GM18505 (cell line): ENCODE measurements around the gene MAP1LC3B2.

Source experiments
- ATAC-seq: cut with Tn5 transposase; IDR thresholded peaks from one replicate; pipeline ENCODE4 v1.9.1; 2021; ENCODE audit not compliant: unreplicated experiment
- POLR2A ChIP-seq: IDR thresholded peaks from 4 replicates; pipeline ENCODE4 v1.6.1; 2011; ENCODE audit warnings: borderline replicate concordance; ENCODE audit not compliant: insufficient read depth, insufficient read length; ENCODE audit errors: extremely low read depth

MAP1LC3B2 gene

DNA sequence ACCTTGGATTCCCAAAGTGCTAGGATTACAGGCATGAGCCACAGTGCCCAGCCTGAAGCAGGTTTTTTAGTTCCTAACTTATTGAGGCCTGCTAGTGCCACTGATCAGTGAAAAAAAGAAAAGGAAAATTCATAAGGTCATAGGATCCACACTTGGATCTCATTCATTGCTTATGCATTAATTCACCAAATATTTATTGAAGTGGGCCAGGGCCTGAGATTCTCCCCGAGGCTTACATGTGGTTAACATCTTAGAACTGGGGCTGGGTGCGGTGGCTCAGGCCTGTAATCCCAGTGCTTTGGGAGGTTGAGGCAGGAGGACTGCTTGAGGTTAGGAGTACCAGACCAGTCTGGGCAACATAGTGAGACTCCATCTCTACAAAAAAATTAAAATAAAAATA, 29.5 kb upstream of the MAP1LC3B2 start:
- no peak for TF ChIP-seq POLR2A

DNA sequence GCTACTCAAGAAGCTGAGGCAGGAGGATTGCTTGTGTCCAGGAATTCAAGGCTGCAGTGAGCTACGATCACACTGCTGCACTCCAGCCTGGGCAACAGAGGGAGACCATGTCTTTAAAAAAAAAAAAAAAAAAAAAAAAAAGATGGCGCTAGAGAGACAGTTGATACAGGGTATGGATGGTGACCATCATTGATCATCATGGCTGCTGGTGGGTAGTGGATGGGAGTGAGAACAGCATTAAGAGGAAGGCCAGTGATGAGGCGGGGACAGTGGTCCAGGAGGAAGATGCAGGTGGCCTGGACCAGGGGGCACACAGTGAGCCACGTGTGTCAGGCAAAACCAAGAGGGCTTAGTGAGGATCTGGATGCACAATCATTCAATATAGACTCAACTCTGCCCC, 26.8 kb upstream of the MAP1LC3B2 start:
- no peak for ATAC-seq

More for the DNA sequence above, 29.5 kb upstream of the MAP1LC3B2 start:
- no peak for ATAC-seq

DNA sequence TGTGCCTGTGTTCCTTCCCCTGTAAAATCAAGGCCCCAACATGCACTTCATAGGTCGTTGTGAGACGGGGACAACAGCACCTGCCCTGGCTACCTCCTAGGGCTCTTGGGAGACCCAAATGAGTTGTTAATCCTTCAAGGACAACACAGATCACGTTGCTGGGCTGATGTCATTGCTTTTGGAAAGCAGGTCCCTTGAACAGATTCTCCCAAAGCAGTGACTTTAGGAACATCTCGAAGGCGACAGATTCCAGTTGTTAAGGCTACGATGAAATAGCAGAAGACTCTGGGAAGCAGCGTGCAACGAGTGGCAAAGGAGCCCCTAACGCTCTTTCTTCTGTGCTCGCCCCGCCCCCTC, 26.2 kb upstream of the MAP1LC3B2 start:
- no peak for ATAC-seq
- no peak for TF ChIP-seq POLR2A

More for the DNA sequence above, 26.8 kb upstream of the MAP1LC3B2 start:
- TF ChIP-seq POLR2A: no peak

DNA sequence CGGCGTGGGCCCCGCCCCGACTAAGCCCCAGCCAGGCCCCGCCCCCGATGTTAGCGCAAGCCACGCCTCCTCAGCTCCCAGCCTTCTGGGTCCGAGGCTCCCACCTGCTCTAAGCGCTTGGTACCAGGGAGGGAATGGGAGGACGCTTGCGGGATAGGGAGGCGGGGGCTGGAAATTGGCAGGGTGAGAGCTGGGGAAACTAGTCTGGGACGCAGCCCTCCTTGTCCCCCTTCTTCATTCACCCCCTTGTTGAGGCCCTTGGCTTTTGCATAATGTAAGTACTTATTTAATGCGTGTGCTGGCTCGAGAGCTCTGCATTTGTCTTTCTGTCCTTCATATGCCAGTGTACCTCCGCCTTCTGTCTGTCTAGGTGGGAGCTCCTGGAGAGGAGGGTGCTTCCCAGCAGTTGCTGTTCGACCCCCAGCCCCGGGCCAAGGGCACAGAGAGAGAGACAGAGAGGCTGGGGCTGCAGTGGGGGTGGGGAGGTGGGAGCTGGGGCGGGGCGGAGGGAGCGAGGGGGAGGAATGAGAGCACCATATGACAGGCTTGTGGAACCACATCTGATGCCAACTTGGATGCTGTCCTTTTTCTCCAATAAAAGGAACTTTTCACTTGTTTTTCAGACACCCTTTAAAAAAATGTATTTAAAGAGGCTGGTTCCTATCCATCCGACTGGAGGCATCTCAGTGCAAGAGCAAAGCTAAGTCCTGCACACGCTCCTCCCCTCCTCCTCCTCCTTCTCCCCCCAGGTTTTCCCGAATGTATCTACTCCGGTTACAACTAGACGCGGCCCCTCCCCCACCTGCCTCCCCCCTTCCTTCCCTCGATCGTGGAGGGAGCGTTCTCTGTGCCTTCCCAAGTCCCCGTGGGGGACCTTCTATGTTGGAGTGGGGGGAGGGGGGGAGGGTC, 25.6 kb upstream of the MAP1LC3B2 start:
- TF ChIP-seq POLR2A: no peak
- ATAC-seq: peak; percentile 50

DNA sequence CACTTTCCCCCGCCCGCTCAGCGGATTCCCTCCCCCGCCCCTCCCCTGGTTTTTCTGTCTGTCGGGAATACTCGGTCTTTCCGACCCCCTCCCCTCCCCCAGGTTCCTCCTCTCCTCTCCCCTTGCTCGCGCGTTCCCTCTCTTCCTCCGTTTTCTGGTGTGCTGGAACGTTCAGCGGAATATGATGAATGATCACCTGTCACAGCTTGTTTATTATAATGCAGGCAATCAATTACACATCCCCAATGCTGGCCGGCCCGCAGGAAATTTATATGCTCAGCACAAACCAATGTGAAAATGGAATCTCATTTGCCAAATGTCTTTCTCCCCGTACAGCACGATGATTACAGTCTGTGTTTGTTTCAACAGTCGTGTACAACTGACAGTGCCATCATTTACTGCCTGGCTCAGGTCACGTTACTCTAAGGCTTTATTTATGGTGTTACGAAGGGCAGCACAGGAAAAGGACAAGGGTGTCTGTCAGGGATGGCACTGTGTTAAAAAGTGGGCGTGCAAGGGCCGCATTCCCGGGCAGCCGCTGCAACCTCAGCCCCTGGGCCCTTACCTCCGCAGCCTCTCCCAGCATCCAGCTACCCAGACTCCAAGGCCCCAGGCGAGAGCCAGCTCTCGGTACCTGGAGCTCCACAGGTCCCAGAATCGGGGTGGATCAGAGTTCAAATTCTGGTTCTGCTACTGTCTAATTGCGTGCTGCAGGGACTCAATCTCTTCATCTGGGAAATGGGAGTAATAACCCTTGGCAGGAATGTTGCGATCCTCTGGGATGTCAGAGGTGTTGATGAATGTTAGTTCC, 24.7 kb upstream of the MAP1LC3B2 start:
- no peak for TF ChIP-seq POLR2A
- no peak for ATAC-seq

DNA sequence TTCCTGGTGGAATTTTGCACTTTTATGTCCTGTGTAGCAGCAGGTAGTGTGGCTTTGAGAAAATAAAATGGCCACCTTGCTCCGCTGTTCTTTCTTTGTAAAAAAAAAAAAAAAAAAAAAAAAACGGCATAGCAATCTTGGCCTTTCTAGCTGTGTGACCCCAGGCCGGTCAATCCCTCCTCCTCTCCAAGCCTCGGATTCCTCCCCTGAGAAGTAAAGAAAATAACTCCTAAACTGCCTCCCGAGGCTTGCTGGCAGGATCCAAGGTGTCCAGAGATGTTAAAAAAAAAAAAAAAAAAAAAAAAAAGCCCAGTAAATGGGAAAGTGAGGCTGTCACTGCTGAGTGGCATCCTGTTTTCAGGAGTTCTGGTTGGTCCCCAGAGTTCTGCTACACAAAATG, 23.9 kb upstream of the MAP1LC3B2 start:
- ATAC-seq: no peak
- TF ChIP-seq POLR2A: no peak

DNA sequence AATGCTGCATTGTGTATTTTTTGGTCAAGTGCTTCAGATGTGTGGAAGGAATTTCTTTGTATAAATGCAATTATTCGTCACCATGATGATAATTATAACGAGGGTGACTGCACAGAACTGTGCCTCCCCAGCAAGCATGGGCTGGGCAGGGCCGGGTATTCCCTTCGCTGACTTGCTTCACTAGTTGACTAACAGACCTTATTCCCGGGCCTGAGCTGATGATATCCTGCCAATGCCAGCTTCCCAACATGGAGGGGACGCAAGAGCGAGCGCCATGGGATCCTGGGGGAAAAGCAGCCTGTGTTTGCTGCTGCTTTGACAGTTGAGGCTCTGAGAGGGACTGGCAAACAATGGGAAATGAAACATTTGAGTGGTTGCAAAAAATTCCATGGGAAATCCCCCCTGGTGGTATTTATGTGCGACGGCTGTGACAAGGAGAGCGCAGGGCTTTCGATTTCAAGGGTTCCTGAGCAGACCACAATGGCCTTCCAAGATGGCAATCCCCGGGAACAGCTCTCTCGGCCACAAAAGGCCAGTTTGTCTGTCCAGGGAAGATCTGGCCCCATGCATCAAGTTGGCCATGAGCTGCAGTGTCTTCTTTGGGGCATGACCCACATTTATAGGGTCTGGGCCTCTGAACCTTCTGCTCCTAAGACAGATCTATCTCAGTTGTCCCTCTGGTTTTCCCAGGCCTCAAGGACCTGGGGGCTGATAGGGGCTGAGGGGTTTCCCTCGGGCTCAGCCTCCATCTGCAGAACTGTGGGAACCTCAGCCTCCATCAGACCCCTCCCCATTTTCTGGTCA, 21.9 kb upstream of the MAP1LC3B2 start:
- ATAC-seq: peak; percentile 21

DNA sequence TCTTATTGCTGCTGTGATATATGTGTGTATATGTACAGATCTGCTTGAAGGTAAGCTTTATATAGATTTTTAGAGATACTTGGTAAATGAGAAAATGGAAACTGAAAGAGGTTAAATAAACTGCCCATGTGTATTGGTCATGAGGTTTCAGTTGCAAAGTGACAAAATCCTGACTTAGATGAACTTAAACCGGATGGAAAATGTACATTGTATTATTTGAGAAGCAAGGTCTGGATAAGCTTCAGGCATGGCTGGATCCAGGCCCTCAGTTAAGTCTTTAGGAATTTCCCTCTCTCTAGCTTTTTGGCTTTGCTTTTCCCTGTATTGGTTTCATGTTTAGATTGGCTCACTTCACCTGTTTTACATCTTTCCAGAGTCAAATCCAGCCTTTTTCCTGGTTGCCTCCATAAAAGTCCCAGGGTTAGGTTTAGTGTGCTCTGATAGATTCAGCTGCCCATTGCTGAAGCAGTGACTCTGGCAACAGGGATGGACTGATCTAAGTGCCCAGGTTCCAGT, 21.0 kb upstream of the MAP1LC3B2 start:
- peak; percentile 49 for ATAC-seq

More for the DNA sequence above, 21.9 kb upstream of the MAP1LC3B2 start:
- no peak for TF ChIP-seq POLR2A

DNA sequence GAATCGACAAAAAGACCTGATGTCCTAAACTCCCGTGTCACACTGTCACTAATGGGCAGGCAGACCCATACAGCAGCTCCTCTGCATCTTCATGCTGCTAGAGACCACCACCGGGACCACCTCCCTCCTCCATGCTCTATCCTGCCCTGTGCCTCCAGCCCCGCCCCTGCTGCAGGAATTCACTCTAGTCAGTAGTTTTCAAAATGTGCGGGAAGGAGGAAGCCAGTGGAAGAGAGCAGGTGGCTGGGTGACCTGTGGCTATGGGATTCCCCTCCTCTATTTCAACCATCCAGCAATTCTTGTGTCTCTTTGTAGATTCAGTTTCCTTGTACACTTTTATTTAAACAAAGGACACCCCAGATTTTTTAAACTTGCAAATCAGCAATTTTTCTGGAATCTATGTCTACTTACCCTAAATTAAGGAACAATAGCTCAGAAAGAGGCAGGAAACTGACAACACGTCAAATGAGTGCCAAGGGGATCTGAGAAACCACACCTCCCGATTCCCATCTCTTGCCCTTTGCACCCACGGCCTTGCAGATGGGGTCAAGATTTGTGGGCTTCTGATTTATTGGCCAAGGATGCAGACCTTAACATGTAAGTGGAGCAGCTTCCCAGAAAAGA, 20.4 kb upstream of the MAP1LC3B2 start:
- no peak for ATAC-seq
- no peak for TF ChIP-seq POLR2A

More for the DNA sequence above, 21.0 kb upstream of the MAP1LC3B2 start:
- no peak for TF ChIP-seq POLR2A

DNA sequence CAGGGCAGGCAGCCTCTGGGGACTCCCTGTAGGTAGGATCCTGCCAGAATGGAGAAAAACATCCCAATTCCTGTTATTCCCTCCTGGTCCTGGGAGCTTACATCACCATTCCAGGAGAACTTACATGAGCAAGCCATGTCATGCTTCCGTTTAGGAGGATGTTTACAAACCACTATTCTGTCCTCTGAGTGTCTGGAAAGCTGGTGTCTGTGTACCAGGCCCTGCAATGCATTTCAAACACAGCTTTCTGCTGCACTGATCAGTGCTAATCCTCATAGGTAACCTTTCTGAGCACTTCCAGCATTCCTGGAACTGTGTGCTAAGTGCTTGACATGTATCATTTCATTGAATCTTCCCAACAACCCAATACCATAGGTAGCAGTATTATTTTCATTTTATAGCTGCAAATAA, 19.8 kb upstream of the MAP1LC3B2 start:
- no peak for TF ChIP-seq POLR2A
- ATAC-seq: no peak

DNA sequence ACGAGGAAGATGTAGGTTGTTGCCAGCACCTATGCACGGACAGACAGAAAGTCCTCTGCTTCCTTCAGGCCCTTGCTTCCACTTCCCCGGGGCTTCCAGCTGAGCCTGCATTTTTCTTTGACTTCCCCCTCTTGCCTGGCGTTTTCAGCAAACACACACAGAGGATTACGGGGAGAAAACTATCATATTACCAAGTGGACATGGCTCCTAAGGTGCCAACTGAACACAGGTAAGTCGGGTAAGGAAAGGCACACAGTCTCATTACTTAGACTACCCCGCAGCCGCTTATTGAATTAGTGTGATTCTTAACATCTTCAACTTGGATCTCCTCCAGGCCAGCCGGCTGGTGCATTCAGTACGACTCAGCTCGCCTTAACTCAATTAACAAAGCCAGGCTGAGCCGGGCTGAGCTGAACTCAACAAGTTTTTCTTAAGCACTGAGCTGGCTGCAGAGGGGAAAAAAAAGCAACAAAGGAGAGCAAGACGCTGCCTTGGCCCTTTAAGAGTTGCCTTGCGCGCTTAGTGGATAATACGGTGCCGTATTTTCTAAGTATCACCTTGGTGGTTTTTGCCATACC, 19.2 kb upstream of the MAP1LC3B2 start:
- no peak for ATAC-seq
- no peak for TF ChIP-seq POLR2A

DNA sequence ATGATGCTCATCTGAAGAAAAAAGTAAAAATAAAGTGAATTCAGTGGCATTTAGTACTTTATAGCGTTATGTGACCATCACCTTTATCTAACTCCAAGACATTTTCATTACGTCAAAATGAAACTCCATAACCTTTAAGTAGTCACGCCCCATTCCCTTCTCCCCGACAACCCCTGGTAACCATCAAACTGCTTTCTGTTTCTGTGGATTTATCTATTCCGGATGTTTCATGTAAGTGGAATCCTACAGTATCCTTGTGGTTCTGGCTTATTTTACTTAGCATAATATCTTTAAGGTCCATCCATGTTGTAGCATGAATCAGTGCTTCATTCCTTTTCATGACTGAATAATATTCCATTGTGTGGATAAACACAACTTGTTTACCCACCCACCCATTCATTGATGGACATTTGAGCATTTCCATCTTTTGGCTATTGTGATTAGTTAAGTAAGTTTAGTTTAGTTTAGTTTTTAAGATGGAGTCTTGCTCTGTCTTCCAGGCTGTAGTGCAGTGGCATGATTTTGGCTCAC, 18.5 kb upstream of the MAP1LC3B2 start:
- no peak for ATAC-seq
- TF ChIP-seq POLR2A: no peak
